GM12874 (cell line): ENCODE results near the gene KRTAP29-1.

ENCODE experiments used
- CTCF ChIP-seq: IDR thresholded peaks from 2 replicates; pipeline ENCODE4 v1.5.1; 2011; ENCODE audit warnings: low read depth, mild to moderate bottlenecking, control low read depth, low read length, moderate library complexity; ENCODE audit not compliant: insufficient read depth

KRTAP29-1 gene

GRCh38 chr17:41318231-41318630 is 15.6 kb upstream of the KRTAP29-1 start:
- no peak for TF ChIP-seq CTCF

- TF ChIP-seq CTCF, result no peak
Observed at GRCh38 chr17:41315814-41316445, 13.3 kb upstream of the KRTAP29-1 start.

- no peak for TF ChIP-seq CTCF
Observed at GRCh38 chr17:41315204-41315794, 12.6 kb upstream of the KRTAP29-1 start, which contains the start of gene KRTAP17-1. Gene KRTAP17-1, minus strand, starts transcription at chr17:41315710. Its CDS starts 60 bp downstream, at chr17:41315650.

GRCh38 chr17:41311111-41311510 is 8.5 kb upstream of the KRTAP29-1 start:
- no peak for TF ChIP-seq CTCF

- no peak for TF ChIP-seq CTCF
Observed at GRCh38 chr17:41308918-41309359, 6.3 kb upstream of the KRTAP29-1 start, which contains the start of gene KRTAP16-1. Gene KRTAP16-1, minus strand, starts transcription at chr17:41309309. Its CDS starts 56 bp downstream, at chr17:41309253.

- no peak for TF ChIP-seq CTCF
Observed at GRCh38 chr17:41308251-41308917, 5.7 kb upstream of the KRTAP29-1 start.

GRCh38 chr17:41307647-41308046 is 5.0 kb upstream of the KRTAP29-1 start:
- no peak for TF ChIP-seq CTCF
